ENCODE measurements around the gene RASGRF2.

DNA sequence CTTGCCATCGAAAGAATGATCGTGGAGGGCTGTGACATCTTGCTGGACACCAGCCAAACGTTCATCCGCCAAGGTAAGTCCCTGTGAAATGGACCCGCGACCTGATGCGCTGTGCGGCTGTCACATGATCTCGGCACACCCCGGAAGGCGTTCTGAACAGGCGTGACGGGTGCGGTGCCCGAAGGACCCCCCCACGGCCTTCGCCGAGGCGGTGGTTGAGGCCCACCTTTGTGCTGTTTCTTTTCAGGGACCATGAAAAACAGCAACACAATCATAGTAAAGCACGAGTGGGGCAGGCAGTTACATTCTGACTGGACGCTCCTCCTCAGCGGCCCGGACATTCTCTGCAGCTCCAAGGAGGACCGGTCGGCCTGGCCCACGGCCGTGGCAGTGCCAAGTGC, 126.7 kb downstream of the RASGRF2 start:
- TF ChIP-seq, protein P1, sequence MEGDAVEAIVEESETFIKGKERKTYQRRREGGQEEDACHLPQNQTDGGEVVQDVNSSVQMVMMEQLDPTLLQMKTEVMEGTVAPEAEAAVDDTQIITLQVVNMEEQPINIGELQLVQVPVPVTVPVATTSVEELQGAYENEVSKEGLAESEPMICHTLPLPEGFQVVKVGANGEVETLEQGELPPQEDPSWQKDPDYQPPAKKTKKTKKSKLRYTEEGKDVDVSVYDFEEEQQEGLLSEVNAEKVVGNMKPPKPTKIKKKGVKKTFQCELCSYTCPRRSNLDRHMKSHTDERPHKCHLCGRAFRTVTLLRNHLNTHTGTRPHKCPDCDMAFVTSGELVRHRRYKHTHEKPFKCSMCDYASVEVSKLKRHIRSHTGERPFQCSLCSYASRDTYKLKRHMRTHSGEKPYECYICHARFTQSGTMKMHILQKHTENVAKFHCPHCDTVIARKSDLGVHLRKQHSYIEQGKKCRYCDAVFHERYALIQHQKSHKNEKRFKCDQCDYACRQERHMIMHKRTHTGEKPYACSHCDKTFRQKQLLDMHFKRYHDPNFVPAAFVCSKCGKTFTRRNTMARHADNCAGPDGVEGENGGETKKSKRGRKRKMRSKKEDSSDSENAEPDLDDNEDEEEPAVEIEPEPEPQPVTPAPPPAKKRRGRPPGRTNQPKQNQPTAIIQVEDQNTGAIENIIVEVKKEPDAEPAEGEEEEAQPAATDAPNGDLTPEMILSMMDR (IDR thresholded peaks at IDR 0.05), result no peak
- no peak for TF ChIP-seq POLR2A (IDR thresholded peaks at IDR 0.05)
